ENCODE measurements around the gene AP4B1. TPM values are rescaled to one million over a fixed set of nuclear protein-coding genes. Genes with fewer than 3 reads are reported as not detected.

Gene AP4B1
- total RNA-seq, 2 experiments from 2014 or later = 35.7 to 40.2 TPM

DNA sequence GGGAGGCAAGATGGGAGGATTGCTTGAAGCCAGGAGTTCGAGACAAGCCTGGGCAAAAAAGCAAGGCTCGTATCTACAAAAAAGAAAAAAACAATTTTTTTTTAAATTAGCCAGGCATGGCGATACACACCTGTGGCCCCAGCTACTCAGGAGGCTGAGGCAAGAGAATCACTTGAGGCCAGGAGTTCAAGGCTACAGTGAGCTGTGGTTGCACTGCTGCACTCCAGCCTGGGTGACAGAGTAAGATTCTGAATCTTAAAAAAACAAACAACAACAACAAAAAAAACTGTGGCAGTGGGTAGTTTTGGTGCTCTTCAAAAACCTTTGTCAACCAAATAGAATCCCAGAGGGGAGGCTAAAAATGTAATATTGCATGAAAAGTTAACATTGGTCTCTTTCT lies 33.8 kb downstream of the AP4B1 start:
- Mint-ChIP-seq H3K4me1 (ENCODE audit: low read depth) (peaks cover 63% of the 10 kb centered on the region), H3K27ac (peak overlapping the region; percentile 98), H3K9me3 (no peaks in the 10 kb centered on the region), H3K4me3 (peak overlapping the region; percentile 85), H3K27me3 (ENCODE audit: low read depth) (no peaks in the 10 kb centered on the region), H3K36me3 (ENCODE audit: low read depth) (peaks cover 14% of the 10 kb centered on the region)
- CTCF ChIA-PET = interaction anchor here (1.6 to 3.1 kb wide), 4 partner anchors 11 to 60 kb away, joined by 10 to 18 read pairs (median 12); partner anchors contain the start of gene AP4B1
- peak; percentile 51 for DNase-seq
- intact Hi-C loops (cut with micrococcal nuclease) = loop anchor here (1.0 to 10.0 kb wide), 8 partner anchors 35 to 1253 kb away; partner anchors contain the start of genes BCAS2, CAPZA1, DCLRE1B and RSBN1

DNA sequence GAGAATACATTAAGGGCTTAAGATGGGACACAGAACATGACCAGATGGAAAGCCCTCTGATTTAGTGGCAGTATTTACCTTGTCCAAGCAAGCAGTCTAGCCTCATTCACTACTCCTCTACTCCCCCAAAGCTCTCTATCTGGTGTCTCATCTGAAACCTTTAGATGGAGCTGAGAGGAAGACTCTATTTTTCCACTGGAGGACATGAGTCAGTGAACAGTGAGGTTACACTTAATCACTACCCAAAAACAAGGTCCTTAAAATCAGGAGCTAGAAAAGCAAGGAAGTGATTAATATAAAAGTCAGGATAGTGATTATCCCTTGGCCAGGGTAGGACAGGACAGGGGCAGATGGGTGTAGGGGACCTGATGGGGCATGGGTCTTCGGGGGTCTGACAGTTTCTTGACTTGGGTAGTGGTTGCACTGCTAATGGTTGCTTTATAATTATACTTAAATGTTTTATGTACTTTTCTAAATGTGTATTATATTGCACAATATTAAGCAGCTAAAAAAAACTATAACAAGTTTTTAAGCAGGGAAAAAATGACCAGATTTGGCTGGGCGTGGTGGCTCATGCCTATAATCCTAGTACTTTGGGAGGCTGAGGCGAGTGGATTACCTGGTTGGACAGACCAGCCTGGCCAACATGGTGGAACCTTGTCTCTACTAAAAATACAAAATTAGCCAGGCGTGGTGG lies 36.1 kb downstream of the AP4B1 start:
- no peak for DNase-seq
- H3K4me1 Mint-ChIP-seq (ENCODE audit: low read depth) = peaks cover 52% of the 10 kb centered on the region
- intact Hi-C loops (cut with micrococcal nuclease) = loop anchor here (1.0 to 2.0 kb wide), 2 partner anchors 9 to 14 kb away; no protein-coding TSS in a partner anchor

DNA sequence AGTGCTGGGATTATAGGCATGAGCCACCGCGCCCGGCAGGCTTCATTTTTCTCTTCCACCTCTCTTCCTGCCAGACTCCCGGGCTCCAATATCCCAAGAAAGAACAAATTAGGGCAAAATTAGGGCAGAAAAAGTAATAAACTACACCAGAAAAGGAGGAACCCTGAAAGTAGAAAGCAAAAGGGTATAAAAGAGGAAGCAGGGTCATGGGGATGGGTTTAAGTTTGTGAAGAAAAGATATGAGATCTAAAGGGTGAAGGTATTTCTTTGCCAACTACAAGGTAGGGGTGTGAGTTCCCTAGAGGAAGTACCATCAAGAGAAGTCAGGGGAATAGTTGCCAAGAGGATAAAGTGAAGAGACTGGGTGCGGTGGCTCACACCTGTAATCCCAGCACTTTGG lies 43.0 kb downstream of the AP4B1 start:
- H3K27me3 Mint-ChIP-seq (ENCODE audit: low read depth) = no peaks in the 10 kb centered on the region
- peaks cover 38% of the 10 kb centered on the region for H3K36me3 Mint-ChIP-seq (ENCODE audit: low read depth)
- peaks cover 43% of the 10 kb centered on the region for H3K4me1 Mint-ChIP-seq (ENCODE audit: low read depth)
- no peak overlapping the region for H3K4me3 Mint-ChIP-seq
- no peak for DNase-seq
- CTCF ChIA-PET = interaction anchor here (1.1 to 1.4 kb wide), 2 partner anchors 37 to 102 kb away, joined by 3 to 4 read pairs; no protein-coding TSS in a partner anchor
- no peaks in the 10 kb centered on the region for H3K9me3 Mint-ChIP-seq
- intact Hi-C loops (cut with micrococcal nuclease) = no loop called here
- H3K27ac Mint-ChIP-seq = peak overlapping the region; percentile 46

More for the DNA sequence above, 36.1 kb downstream of the AP4B1 start:
- Mint-ChIP-seq H3K36me3 (ENCODE audit: low read depth) (peaks cover 24% of the 10 kb centered on the region), H3K27ac (peak overlapping the region; percentile 98), H3K27me3 (ENCODE audit: low read depth) (no peaks in the 10 kb centered on the region), H3K4me3 (peak overlapping the region; percentile 85), H3K9me3 (no peaks in the 10 kb centered on the region)
- CTCF ChIA-PET = interaction anchor here (0.6 to 3.1 kb wide), 8 partner anchors 9 to 253 kb away, joined by 3 to 18 read pairs (median 4); partner anchors contain the start of gene AP4B1

DNA sequence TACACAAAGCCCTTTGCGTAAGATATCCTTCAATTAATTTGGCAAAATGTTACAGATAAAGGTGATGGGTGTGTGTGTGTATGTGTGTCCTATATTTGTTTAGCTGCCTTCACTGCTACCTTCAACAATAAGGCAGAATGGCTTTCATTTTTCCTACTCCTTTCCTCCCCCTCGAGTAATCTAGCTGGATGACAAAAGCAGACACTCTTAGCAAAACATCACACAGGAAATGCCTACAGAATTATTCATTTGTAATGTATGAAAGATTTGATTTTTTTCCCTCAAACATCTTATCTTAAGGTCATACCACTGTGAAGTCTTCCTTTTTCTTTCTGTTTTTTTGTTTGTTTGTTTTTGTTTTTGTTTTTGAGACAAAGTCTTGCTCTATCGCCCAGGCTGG lies 43.7 kb downstream of the AP4B1 start:
- Mint-ChIP-seq H3K4me3 (no peak overlapping the region), H3K27me3 (ENCODE audit: low read depth) (no peaks in the 10 kb centered on the region), H3K27ac (peak overlapping the region; percentile 66), H3K4me1 (ENCODE audit: low read depth) (peaks cover 41% of the 10 kb centered on the region), H3K9me3 (no peaks in the 10 kb centered on the region), H3K36me3 (ENCODE audit: low read depth) (peaks cover 45% of the 10 kb centered on the region)
- no peak for DNase-seq
- CTCF ChIA-PET = interaction anchor here (1.1 to 2.7 kb wide), 2 partner anchors 9 to 38 kb away, joined by 4 to 10 read pairs; no protein-coding TSS in a partner anchor
- intact Hi-C loops (cut with micrococcal nuclease) = no loop called here

DNA sequence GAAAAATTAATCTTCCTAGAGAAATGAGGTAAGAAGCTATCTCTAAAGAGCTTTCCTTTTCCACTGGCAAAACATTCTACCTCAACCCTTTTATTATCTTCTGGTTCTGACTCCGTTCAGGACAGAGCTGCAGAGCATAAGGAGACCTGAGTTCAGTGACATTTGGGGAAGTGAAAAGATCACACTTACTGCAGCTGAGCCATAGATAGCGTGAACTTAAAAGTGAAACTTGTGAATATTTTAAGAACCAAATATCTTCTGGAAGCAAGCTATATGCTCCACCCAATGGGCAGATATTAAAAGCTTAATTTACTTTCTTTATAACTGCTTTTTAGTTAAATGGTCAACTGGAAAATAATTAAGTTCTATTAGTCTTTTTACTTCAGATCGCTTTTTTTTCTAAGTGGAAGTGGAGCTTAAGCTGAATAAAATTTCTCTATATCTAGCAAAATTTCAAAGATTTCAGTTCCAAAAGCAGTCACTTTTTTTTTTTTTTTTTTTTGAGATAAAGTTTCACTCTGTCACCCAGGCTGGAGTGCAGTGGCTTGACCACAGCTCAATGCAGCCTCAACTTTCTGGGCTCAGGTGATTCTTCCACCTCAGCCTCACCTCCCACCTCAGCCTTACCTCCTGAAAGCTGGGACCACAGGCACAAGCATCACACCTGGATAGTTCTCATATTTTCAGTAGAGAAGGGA lies 45.0 kb downstream of the AP4B1 start:
- peaks cover 37% of the 10 kb centered on the region for H3K4me1 Mint-ChIP-seq (ENCODE audit: low read depth)

DNA sequence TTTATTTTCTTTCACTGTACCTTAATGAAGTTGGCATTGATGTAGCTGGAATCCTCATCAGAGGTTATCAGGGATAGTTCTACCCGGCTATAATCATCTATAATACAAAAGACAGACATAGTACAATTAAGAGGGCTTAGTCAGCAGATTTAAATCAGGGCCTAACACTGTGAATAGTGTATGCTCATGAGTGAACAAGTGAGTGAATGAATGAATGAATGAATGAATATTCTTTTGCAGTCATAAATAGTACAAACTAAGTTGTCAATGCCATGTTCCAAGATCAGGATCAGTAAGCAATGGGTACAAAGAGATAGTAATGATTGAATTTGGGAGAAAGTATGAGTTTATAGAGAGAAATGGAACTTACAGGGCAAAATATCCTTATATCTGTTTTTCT lies 45.6 kb downstream of the AP4B1 start:
- Mint-ChIP-seq H3K9me3 (no peaks in the 10 kb centered on the region), H3K27me3 (ENCODE audit: low read depth) (no peaks in the 10 kb centered on the region), H3K36me3 (ENCODE audit: low read depth) (peaks cover 53% of the 10 kb centered on the region), H3K4me3 (no peak overlapping the region), H3K27ac (no peak overlapping the region), H3K4me1 (ENCODE audit: low read depth) (peaks cover 41% of the 10 kb centered on the region)
- no peak for DNase-seq
- CTCF ChIA-PET = interaction anchor here (1.0 to 2.7 kb wide), 5 partner anchors 11 to 103 kb away, joined by 3 to 10 read pairs (median 7); partner anchors contain the start of gene AP4B1
- intact Hi-C loops (cut with micrococcal nuclease) = loop anchor here (1.0 kb wide), 1 partner anchor 9 kb away; no protein-coding TSS in a partner anchor

More for the DNA sequence above, 45.0 kb downstream of the AP4B1 start:
- no peak for DNase-seq
- intact Hi-C loops (cut with micrococcal nuclease) = loop anchor here (1.0 kb wide), 1 partner anchor 9 kb away; no protein-coding TSS in a partner anchor
- CTCF ChIA-PET = interaction anchor here (0.7 to 2.7 kb wide), 6 partner anchors 10 to 720 kb away, joined by 3 to 10 read pairs (median 6); partner anchors contain the start of gene AP4B1
- no peak overlapping the region for H3K4me3 Mint-ChIP-seq
- H3K9me3 Mint-ChIP-seq = no peaks in the 10 kb centered on the region
- no peaks in the 10 kb centered on the region for H3K27me3 Mint-ChIP-seq (ENCODE audit: low read depth)
- peaks cover 51% of the 10 kb centered on the region for H3K36me3 Mint-ChIP-seq (ENCODE audit: low read depth)
- no peak overlapping the region for H3K27ac Mint-ChIP-seq

DNA sequence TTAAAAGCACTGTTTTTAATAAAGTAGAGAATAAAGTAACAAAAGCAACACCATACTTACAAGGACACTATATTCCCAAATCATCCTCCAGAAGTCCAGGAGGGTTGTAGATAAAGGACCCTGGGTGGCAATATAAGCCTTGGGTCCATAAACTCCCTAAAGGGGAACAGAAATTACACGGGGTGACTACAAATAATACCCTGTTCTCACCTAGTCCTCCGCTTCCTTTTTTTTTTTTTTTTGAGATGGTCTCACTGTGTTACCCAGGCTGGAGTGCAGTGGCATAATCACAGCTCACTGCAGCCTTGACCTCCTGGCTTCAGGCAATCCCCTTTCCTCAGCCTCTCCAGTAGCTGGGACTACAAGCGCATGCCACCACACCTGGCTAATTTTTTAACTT lies 46.2 kb downstream of the AP4B1 start:
- CTCF ChIA-PET = interaction anchor here (2.1 kb wide), 1 partner anchor 46 kb away, joined by 7 read pairs; the partner anchor contains the start of gene AP4B1
- intact Hi-C loops (cut with micrococcal nuclease) = no loop called here
- H3K27ac Mint-ChIP-seq = no peak overlapping the region
- H3K4me3 Mint-ChIP-seq = no peak overlapping the region
- H3K36me3 Mint-ChIP-seq (ENCODE audit: low read depth) = peaks cover 52% of the 10 kb centered on the region
- no peaks in the 10 kb centered on the region for H3K9me3 Mint-ChIP-seq
- H3K4me1 Mint-ChIP-seq (ENCODE audit: low read depth) = peaks cover 41% of the 10 kb centered on the region
- no peak for DNase-seq
- no peaks in the 10 kb centered on the region for H3K27me3 Mint-ChIP-seq (ENCODE audit: low read depth)

DNA sequence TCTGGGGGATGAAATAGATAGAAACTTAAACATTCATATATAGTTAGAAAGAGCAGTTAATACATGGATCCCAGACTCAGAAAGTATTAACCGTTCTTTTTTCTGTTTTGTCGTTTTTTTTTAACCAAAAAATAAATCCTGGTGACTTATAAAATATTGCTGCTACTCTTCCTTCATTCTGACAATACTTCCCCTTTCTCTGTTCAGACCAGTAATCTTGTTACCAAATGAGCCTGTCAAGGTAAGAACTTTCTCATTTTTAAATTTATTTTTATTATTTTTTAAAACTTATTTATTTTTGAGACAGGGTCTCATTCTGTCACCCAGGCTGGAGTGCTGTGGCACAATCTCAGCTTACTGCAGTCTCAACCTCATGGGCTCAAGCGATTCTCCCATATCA lies 46.8 kb downstream of the AP4B1 start:
- Mint-ChIP-seq H3K9me3 (no peaks in the 10 kb centered on the region), H3K4me3 (no peak overlapping the region), H3K36me3 (ENCODE audit: low read depth) (peaks cover 48% of the 10 kb centered on the region), H3K27me3 (ENCODE audit: low read depth) (no peaks in the 10 kb centered on the region), H3K27ac (no peak overlapping the region), H3K4me1 (ENCODE audit: low read depth) (peaks cover 40% of the 10 kb centered on the region)
- no peak for DNase-seq
- CTCF ChIA-PET = interaction anchor here (2.1 to 2.2 kb wide), 2 partner anchors 22 to 46 kb away, joined by 8 read pairs; no protein-coding TSS in a partner anchor
- intact Hi-C loops (cut with micrococcal nuclease) = no loop called here

DNA sequence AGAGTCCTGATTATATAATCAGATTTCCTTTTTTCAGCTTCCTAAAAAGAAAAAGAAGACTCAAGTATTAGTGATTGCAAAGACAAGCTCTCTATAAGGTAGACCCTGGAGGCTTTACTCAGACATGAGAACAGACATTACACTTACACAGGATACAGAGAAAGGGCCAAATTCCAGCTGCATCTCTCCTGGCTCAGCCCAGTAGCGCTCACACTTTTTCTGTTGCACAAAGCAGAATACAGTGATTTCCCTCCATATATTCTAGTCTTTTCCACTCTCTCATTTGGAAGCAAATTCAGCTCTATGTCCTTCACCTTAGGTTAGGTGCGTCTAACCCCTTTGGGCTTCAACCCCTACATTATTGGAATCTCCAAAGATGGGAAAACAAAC lies 48.2 kb downstream of the AP4B1 start:
- CTCF ChIA-PET = interaction anchor here (0.9 to 2.2 kb wide), 3 partner anchors 19 to 47 kb away, joined by 4 to 8 read pairs (median 8); no protein-coding TSS in a partner anchor
- no peaks in the 10 kb centered on the region for H3K9me3 Mint-ChIP-seq
- H3K27me3 Mint-ChIP-seq (ENCODE audit: low read depth) = no peaks in the 10 kb centered on the region
- intact Hi-C loops (cut with micrococcal nuclease) = no loop called here
- peaks cover 44% of the 10 kb centered on the region for H3K36me3 Mint-ChIP-seq (ENCODE audit: low read depth)
- no peak for DNase-seq
- no peak overlapping the region for H3K4me3 Mint-ChIP-seq
- no peak overlapping the region for H3K27ac Mint-ChIP-seq
- peaks cover 31% of the 10 kb centered on the region for H3K4me1 Mint-ChIP-seq (ENCODE audit: low read depth)

DNA sequence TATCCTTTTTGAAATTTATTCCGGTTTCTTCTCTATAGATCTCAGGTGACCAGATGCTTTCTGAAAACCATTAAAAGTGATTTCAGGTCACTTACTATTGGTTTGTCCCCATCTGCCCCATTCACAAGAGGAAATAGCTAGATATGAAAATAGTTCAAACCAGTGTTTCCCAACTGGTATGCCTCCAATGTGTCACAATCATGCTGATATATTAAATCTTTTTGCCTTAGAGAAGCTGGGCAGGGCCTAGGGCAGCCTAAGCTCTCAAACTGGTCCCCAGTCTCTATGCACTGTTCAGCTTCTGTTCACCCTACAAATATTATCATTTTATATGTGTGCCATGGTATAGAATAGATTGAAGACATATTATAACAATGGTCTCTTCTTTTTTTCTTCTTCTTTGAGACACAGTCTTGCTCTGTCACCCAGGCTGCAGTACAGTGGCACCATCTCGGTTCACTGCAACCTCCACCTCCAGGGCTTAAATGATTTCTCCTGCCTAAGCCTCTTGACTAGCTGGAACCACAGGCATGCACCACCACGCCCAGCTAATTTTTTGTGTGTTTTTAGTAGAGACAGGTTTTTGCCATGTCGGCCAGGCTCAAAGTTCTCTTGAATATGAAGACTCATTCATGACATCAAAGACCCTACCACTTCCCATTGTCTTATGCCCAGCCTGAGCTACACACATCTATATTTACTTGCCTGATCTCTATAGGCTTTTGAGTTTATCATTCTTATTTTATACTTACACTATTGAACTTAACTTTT lies 48.8 kb downstream of the AP4B1 start:
- DNase-seq = no peak
- Mint-ChIP-seq H3K9me3 (no peaks in the 10 kb centered on the region), H3K4me1 (ENCODE audit: low read depth) (peaks cover 30% of the 10 kb centered on the region), H3K4me3 (no peak overlapping the region), H3K36me3 (ENCODE audit: low read depth) (peaks cover 46% of the 10 kb centered on the region), H3K27me3 (ENCODE audit: low read depth) (no peaks in the 10 kb centered on the region), H3K27ac (no peak overlapping the region)
- intact Hi-C loops (cut with micrococcal nuclease) = loop anchor here (2.0 kb wide), 1 partner anchor 13 kb away; no protein-coding TSS in a partner anchor
- CTCF ChIA-PET = interaction anchor here (0.6 to 2.2 kb wide), 4 partner anchors 20 to 148 kb away, joined by 3 to 8 read pairs (median 6); no protein-coding TSS in a partner anchor

DNA sequence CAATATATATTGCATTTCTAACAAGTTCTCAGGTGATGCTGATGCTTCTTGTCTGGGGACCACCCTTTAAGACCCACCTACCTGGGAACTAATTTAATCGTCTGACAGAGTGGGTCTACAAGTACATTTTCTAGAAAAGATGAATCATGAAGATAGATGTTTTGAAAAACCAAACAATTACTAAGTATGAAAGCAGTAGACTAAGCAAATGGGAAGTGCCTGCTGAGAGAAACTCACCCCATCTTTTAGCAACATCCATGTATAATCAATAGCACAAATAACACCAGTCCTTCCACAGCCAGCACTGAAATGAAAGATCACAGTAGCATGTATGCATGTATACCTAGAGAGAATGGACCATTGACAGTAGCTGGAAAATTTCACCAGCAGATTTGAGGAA lies 50.4 kb downstream of the AP4B1 start:
- Mint-ChIP-seq H3K4me1 (ENCODE audit: low read depth) (peaks cover 26% of the 10 kb centered on the region), H3K27me3 (ENCODE audit: low read depth) (no peaks in the 10 kb centered on the region), H3K4me3 (no peak overlapping the region), H3K36me3 (ENCODE audit: low read depth) (peaks cover 52% of the 10 kb centered on the region), H3K27ac (peak overlapping the region; percentile 12), H3K9me3 (no peaks in the 10 kb centered on the region)
- no peak for DNase-seq
- CTCF ChIA-PET = no interaction called here
- intact Hi-C loops (cut with micrococcal nuclease) = loop anchor here (2.0 kb wide), 1 partner anchor 15 kb away; no protein-coding TSS in a partner anchor
